Measurements from ENCODE around the gene MIOS.

DNA sequence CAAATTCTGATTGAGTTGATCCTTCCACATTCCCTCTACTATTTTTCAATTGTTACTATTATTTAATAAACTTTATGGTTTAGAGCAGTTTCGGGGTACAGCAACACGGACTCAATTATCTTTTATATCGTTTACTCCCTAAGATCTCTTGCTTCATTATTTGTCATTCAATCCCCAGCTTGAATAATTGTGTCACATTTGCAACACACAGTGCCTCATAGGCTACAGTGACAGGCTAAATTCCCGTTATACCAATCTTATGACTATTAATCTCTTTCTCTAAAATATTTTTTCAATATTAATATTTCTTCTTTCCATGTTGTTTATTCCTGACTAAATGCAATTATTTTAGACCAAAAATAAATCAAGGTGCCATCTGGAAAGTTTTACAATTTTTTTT, 27.0 kb upstream of the MIOS start:
- TF ChIP-seq CBFB (CRISPR knock-in tag; IDR thresholded peaks at IDR 0.05; ENCODE audit: low read depth) (no peak), JAZF1 (CRISPR knock-in tag; IDR thresholded peaks at IDR 0.05) (no peak), CTCF (IDR thresholded peaks at IDR 0.05) (no peak), ARID4B (CRISPR knock-in tag; IDR thresholded peaks at IDR 0.05; ENCODE audit: borderline replicate concordance) (no peak), ATF2 (CRISPR knock-in tag; IDR thresholded peaks at IDR 0.05; ENCODE audit: borderline replicate concordance, low read depth) (no peak), ZNF317 (CRISPR knock-in tag; IDR thresholded peaks at IDR 0.05; ENCODE audit: borderline replicate concordance, low read depth) (no peak)

Data from WTC11 (cell line).